C4-2B (cell line): Measurements from ENCODE around the gene CLDN15.

Experiments used
- H3K27ac ChIP-seq: fragments of 450-650 bp; 2 replicates; pipeline ENCODE4 v1.5.1; 2017
- ZFX ChIP-seq: fragments of 450-650 bp; IDR thresholded peaks from 2 replicates; pipeline ENCODE4 v1.6.1; 2017
- TF ChIP-seq, protein P1 (sequence below): fragments of 450-650 bp; conservative IDR thresholded peaks from 2 replicates; pipeline ENCODE4 v1.5.1; 2017; ENCODE audit warnings: mild to moderate bottlenecking

CLDN15 gene

GRCh38 chr7:101241015-101241363 lies 3.4 kb upstream of the CLDN15 start:
- TF ChIP-seq, protein P1, sequence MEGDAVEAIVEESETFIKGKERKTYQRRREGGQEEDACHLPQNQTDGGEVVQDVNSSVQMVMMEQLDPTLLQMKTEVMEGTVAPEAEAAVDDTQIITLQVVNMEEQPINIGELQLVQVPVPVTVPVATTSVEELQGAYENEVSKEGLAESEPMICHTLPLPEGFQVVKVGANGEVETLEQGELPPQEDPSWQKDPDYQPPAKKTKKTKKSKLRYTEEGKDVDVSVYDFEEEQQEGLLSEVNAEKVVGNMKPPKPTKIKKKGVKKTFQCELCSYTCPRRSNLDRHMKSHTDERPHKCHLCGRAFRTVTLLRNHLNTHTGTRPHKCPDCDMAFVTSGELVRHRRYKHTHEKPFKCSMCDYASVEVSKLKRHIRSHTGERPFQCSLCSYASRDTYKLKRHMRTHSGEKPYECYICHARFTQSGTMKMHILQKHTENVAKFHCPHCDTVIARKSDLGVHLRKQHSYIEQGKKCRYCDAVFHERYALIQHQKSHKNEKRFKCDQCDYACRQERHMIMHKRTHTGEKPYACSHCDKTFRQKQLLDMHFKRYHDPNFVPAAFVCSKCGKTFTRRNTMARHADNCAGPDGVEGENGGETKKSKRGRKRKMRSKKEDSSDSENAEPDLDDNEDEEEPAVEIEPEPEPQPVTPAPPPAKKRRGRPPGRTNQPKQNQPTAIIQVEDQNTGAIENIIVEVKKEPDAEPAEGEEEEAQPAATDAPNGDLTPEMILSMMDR = no peak
- TF ChIP-seq ZFX = no peak
- H3K27ac ChIP-seq = no peak overlapping the region

GRCh38 chr7:101240226-101241014 lies 2.8 kb upstream of the CLDN15 start:
- no peak overlapping the region for H3K27ac ChIP-seq
- no peak for TF ChIP-seq ZFX
- TF ChIP-seq, protein P1 = no peak

GRCh38 chr7:101239951-101240220 lies 2.3 kb upstream of the CLDN15 start:
- no peak overlapping the region for H3K27ac ChIP-seq
- no peak for TF ChIP-seq ZFX
- TF ChIP-seq, protein P1 = no peak

DNA sequence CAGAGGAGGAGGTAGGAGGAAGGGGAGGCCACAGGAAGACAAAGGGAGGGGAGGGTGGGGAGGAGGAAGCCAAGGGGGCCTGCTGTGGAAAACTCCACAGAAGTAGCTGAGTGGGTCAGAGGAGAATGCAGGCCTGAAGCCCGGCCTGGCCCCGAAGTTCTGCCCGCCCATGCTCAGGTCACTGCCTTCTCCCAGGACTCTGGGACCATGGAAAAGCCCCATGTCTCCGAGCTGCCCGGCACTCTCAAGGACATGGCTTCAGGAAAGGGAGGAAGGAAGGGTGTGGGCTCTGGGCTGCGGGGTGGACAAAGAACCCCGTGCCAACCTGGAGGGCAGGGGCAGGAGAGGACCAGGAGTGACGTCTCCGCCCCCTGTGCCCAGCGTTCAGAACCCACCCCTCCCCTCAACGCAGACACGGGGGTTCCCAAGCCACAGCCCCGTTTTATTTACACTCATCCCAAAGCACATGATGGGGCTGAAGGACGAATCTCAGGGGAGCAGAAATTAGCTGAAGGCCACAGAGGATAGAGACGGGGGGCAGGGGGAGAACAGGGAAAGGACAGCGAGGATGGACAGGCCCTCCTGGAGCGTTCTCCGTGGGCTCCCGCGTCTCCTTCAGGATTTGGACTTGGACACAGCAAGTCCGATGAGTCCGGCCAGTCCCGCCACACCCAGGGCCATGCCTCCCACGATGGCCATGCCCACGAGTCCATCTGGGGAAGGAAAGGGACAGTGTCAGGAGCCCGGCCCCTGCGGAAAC lies 1.8 kb upstream of the CLDN15 start:
- no peak for TF ChIP-seq ZFX
- TF ChIP-seq, protein P1 = no peak
- H3K27ac ChIP-seq = no peak overlapping the region

GRCh38 chr7:101238226-101239182 lies 902 bp upstream of the CLDN15 start:
- H3K27ac ChIP-seq = no peak overlapping the region
- TF ChIP-seq, protein P1 = no peak
- no peak for TF ChIP-seq ZFX

GRCh38 chr7:101236292-101236835 lies 1.2 kb downstream of the CLDN15 start:
- no peak for TF ChIP-seq ZFX
- TF ChIP-seq, protein P1 = no peak
- no peak overlapping the region for H3K27ac ChIP-seq
